GM19395 (cell line): ENCODE data around the gene HLTF.
"Not testable (repeated sequence)": the region's sequence is repeated elsewhere in the genome, so short reads cannot be mapped to it uniquely, and the experiment has no call there.

Experiments used
- ATAC-seq: cut with Tn5 transposase; IDR thresholded peaks from one replicate; pipeline ENCODE4 v1.9.1; 2021; ENCODE audit warnings: mild to moderate bottlenecking, moderate library complexity; ENCODE audit not compliant: unreplicated experiment

The HLTF gene, protein sequence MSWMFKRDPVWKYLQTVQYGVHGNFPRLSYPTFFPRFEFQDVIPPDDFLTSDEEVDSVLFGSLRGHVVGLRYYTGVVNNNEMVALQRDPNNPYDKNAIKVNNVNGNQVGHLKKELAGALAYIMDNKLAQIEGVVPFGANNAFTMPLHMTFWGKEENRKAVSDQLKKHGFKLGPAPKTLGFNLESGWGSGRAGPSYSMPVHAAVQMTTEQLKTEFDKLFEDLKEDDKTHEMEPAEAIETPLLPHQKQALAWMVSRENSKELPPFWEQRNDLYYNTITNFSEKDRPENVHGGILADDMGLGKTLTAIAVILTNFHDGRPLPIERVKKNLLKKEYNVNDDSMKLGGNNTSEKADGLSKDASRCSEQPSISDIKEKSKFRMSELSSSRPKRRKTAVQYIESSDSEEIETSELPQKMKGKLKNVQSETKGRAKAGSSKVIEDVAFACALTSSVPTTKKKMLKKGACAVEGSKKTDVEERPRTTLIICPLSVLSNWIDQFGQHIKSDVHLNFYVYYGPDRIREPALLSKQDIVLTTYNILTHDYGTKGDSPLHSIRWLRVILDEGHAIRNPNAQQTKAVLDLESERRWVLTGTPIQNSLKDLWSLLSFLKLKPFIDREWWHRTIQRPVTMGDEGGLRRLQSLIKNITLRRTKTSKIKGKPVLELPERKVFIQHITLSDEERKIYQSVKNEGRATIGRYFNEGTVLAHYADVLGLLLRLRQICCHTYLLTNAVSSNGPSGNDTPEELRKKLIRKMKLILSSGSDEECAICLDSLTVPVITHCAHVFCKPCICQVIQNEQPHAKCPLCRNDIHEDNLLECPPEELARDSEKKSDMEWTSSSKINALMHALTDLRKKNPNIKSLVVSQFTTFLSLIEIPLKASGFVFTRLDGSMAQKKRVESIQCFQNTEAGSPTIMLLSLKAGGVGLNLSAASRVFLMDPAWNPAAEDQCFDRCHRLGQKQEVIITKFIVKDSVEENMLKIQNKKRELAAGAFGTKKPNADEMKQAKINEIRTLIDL

DNA sequence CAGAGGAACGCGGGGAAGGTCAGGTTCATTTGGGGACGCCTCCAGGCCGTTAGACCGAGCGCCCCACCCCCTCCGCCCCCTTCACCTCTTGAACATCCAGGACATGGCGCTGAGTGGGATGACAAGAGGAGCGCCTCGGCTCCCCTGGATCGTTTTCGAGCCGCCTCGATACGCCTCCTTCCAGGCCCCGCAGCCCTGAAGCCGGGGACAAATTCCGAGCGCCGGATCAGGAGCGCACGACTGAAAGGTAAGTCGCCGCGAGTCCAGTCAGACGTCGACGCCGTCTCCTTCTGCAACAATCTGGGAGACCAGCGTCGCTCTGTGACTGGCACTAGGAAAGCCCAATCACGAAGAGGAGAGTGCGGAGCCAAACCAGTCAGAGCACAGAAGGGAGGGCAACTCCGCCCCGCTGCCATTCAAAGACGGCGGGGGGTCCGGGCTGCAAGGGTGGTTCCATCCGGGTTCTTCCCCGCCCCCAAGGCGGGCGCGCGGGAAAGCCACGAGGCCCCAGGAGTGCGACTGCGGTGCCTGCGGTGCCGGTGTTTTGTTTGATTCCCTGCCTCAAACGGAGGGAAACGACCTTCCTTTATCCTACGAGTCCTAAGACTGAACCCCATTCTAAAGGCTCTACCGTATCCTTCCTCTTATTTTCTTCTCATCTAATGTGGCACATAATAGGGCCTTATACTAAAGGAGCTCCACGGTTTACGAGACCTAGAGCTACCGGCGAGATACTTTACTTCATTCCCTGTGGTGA is at the start of gene HLTF:
Gene HLTF, minus strand, starts transcription at position 302 of the 757 bp plus-strand sequence. Its CDS starts 197 bp downstream, at position 105.
- peak; percentile 99 for ATAC-seq

DNA sequence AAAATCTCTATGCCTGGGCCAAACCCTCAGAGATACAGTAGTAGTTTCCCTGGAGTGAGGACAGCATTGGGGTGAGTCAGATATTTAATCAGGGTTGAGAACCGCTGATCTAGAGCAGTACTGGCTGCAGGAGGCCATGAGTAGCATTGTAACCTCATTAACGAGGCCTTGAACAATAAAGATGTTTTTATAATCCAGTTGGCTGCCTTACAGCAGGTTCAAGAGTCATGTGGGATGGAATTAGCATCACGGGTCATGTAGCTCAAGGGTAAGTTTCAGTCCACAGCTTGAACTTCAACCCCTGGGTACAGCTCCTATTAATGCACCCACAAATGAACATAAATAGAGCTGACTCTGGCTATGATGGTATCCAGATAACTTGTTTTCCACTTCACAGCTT is 48.2 kb upstream of the HLTF start:
- ATAC-seq, result no peak

DNA sequence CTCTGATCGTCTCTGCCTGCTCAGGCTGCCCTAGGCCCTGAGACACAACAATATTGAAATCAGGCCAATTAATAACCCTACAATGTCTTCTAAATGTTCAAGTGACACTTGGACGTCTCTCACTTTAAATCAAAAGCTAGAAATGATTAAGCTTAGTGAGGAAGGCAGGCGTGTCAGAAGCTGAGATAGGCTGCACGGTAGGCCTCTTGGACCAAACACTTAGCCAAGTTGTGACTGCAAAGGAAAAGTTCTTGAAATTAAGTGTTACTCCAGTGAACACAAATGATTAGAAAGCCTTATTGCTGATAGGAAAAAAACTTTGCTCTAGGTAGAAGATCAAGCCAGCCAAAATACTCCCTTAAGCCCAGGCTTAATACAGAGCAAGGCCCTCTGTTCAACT is 45.3 kb upstream of the HLTF start:
- no peak for ATAC-seq

- ATAC-seq, result peak; percentile 88
Observed at GRCh38 chr3:149129326-149130205, 43.2 kb upstream of the HLTF start, which contains the start of gene HPS3. Gene HPS3, plus strand, starts transcription at chr3:149129638. Its CDS starts 86 bp downstream, at chr3:149129724.

- ATAC-seq, result no peak
Observed at GRCh38 chr3:149128821-149129220, 42.5 kb upstream of the HLTF start.

DNA sequence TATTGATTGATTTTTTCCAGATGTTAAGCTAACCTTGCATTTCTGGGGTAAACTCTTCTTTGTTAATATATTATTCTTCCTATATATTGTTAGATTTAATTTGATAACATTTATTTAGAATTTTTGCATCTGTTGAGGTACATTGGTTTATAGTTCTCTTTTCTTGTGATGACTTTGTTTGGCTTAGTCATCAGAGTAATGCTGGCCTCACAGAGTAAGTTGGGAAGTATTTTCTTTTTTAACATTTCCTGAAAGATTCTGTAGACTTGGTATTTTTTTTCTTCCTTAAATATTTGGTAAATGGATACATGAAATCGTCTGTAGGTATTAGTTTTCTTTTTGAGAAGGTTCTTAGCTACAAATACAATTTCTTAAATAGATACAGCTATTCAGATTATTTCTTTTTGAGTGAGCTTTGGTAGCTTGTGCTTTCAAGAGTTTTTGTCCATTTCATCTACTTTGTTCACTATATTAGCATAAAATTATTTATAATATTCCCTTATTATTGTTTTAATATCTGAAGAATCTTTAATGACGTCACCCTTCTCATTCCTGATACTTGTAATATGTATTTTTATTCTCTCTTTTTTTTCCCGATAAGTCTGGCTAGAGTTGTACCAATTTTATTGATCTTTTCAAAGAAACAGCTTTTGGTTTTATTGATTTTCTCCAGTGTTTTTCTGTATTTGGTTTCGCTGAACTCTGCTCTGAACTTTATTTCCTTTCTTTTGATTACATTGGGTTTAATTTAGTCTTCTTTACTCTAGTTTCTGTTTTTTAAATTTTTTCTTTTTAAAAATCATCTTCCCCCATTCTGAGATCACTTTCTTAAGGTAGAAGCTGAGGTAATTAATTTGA is 36.6 kb upstream of the HLTF start:
- ATAC-seq, result no peak

GRCh38 chr3:149120051-149120972 is 34.0 kb upstream of the HLTF start:
- ATAC-seq, result peak; percentile 91

GRCh38 chr3:149119466-149119865 is 33.1 kb upstream of the HLTF start:
- ATAC-seq, result no peak

DNA sequence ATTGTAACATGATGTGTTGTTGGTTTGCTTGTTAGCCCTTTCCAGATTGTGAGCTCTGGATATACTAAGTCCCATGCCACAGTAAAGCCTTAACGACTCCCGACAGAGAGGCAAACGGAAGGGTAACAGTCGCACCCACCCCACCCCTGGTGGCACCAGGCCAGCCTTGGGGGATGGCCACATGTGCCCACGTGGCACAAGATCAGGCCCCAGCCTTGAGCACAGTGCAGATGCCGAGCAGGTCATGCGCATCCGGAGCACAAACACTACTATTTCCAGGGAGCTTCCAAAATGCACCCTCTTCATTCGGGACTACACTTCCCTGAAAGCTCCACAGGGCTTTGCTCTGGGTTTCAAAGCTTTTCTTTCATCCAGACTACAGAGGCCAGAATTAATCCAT is 32.4 kb upstream of the HLTF start:
- no peak for ATAC-seq

DNA sequence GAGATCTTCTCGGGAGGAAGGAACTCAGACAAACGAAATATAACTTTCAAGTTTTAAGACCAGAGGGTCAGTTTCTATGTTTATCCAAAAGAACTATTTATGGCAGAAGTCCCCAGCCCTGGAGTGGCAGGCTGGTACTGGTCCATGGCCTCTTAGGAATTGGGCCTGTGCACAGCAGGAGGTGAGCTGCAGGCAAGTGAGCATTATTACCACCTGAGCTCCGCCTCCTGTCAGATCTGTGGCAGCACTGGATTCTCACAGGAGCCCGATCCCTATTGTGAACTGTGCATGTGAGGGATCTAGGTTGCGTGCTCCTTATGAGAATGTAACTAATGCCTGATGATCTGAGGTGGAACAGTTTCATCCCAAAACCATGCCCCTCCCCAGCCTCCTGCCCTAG is 28.8 kb upstream of the HLTF start:
- no peak for ATAC-seq

DNA sequence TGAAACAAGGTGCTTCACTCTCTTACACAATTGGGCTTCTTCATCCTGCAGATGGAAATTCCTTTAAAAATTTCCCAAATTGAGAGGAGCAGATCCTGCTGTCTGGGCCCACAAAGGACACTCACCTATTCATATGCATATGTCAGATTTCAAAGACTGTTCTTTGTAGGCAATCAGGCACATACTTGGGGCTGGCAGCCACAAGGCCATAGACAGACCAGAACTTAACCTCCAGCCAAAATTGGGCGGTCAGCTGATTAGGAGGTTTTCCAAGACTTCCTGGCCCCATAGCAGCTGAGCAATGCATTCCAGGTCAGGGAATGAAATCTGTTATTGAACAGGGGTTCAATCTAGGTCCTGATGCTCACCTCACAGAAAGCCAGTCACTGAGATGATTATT is 28.1 kb upstream of the HLTF start:
- no peak for ATAC-seq

- ATAC-seq, result no peak
Observed at GRCh38 chr3:149104484-149104883, 18.2 kb upstream of the HLTF start.

GRCh38 chr3:149101641-149102040 is 15.3 kb upstream of the HLTF start:
- ATAC-seq, result no peak

DNA sequence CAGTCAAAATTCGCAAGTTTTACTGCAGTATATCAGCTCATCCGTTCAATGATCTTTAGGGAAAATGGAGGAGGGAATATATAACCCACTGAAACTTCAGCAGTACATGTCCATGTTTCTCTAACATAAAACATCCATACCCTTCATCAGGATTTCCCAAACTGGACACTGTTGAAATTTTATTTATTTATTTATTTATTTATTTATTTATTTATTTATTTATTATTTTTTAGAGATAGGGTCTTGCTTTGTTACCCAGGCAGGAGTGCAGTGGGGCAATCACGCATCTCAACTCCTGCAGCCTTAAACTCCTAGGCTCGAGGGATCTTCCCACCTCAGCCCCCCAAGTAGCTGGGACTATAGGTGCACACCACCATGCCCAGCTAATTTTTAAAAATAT is 14.8 kb upstream of the HLTF start:
- ATAC-seq, result no peak

DNA sequence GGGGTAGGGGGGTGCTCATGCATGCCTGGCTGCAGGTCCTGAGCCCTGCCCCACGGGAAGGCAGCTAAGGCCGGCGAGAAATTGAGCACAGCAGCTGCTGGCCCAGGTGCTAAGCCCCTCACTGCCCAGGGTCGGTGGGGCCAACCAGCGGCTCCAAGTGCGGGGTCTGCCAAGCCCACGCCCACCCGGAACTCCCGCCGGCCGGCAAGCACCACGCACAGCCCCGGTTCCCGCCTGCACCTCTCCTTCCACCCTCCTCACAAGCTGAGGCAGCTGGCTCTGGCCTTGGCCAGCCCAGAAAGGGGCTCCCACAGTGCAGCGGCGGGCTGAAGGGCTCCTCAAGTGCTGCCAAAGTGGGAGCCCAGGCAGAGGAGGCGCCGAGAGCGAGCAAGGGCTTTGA is 11.7 kb upstream of the HLTF start:
- not testable (repeated sequence) for ATAC-seq

DNA sequence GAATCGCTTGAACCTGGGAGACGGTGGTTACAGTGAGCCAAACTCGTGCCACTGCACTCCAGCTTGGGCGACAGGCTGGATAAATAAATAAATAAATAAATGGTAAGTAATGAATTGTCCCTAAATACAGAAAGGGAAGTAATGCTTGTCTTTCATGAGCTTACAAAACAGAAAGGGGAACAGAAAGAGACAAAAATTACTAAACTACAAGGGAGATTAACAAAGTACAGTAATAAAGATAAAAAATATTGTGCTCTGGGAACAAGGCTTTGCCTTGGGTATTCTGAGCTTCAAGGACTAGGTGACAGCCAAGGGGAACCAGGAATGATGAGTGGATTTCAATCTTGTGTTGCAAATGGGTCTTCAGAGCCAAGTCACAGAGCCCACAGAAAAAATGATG is 9.2 kb upstream of the HLTF start:
- peak; percentile 86 for ATAC-seq

- ATAC-seq, result no peak
Observed at GRCh38 chr3:149091983-149092382, 5.7 kb upstream of the HLTF start.

DNA sequence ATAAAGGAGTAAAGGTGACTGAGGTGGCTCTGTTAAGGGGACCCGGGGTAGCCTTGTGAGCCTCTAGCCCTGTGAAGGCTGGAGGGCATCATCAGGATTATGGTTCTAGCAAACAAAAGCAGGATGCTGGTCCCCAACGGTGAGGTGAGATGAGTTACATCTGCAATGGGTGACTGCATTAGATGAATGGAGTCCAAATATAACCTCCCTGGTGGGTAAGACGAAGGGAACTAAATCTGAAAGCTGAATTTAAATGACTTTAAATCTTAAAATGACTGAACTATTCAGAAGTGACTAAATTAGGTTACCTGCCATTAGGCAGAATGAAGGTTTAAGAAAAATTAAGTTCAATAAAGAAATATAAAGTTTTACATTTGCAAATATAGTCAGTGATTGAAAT is 4.6 kb upstream of the HLTF start:
- ATAC-seq, result no peak
